NCI-H187 (cell line): Measurements from ENCODE around the gene TOMM7.
"Not testable (repeated sequence)": the region's sequence is repeated elsewhere in the genome, so short reads cannot be mapped to it uniquely, and the experiment has no call there.

Source experiments
- DNase-seq, 2 experiments: peaks; one replicate each; lab custom pipeline; 2025; lab: John Stamatoyannopoulos, UW

TOMM7 gene

DNA sequence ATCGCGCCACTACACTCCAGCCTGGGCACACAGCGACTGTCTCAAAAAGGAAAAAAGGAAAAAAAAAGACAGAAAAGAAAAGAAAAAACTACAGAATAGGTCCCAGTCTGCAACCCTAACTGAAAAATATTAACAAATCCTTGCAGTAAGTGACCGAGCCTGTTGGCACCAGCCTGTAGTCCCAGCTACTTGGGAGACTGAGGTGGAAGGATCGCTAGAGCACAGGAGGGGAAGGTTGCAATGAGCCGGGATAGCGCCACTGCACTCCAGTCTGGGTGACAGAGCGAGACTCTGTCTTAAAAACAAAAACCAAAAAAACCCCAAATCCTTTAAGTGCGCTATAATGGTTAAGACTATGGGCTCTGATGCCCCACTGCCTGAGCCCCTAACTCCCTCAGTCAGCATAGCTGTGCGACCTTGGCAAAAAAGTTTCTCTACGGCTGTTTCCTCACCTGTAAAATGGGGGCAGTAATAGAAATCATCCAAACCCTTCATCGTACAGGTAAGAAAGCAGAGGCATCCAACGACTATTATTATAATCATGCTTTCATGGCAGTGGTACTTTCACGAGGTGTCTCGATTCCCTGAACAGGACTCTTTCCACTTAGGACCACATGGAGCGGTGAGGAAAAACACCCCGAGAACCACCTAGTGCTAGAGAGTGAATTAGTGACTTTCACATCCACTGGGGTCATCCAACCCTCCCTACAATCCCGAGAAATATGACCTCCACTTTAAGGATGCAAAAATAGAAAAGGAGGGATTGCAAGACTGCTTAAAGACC lies 755 bp downstream of the TOMM7 start:
- DNase-seq: no peak

DNA sequence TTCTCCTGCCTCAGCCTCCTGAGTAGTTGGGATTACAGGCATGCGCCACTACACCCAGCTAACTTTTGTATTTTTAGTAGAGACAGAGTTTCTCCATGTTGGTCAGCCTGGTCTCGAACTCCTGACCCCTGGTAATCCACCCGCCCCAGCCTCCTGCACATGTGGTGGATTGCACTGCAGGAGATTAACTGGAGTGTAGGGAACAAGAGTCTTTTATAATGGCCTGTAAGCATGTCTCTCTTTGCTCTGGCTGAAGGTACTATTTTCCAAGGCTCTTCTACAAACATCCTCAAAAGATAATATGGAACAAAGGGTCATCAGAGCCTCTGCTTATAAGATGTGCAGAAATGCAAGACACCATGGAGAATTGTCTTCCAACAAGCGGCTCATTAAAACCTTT lies 3.2 kb downstream of the TOMM7 start:
- DNase-seq: no peak

DNA sequence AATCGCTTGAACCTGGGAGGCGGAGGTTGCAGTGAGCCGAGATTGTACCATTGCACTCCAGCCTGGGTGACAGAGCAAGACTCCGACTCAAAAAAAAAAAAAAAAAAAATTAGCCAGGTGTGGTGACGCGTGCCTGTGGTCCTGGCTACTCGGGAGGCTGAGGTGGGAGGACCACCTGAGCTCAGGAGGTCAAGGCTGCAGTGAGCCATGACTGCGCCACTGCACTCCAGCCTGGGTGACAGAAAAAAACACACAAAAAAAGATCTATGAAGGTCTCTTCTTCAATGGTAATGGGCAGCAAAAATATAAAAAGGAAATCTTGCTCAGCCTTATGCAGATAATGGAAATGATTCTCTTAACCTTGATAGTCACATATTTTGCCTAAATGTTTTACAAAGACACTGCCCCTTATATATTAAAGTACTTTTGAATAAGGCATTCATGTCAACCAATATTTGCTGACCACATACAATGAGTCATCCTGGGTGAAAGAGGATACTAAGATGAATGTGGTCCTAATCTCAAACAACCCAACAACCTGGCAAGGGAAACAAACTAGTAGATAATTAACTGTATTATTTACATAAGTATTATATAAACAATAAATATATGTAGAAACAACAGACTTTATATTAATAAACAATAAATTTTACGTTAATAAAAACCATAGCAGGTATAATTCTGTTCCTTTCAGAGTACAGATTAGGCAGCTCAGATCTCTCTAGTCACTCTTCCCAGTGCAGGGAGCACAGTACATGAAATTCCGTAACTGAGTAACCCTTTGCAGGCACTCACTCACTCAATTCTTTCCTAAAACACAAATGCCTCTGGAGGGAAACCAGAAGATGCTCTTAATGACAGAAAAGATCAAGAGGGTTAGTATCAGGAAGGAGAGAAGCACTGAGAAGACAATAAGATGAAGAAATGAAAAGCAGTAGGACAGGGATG lies 8.1 kb downstream of the TOMM7 start:
- no peak for DNase-seq

DNA sequence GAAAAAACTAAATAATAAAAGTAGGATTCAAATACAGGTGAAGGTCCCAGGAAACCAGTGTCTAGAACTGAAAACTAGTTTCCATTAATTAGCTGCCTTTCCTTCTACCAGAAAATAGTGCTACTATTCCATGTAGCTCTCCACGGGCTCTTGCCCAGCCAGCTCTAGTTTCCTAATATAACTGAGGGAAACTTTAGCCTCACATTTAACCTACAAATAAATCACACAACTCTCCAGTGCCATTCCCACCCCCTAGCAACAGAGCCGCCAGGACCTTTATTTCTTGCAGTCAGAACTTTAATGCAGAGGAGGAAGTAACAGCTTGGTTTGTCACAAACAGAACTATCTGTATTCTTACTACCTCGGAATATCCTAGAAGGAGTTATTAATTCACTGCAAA lies 10.3 kb downstream of the TOMM7 start:
- no peak for DNase-seq

DNA sequence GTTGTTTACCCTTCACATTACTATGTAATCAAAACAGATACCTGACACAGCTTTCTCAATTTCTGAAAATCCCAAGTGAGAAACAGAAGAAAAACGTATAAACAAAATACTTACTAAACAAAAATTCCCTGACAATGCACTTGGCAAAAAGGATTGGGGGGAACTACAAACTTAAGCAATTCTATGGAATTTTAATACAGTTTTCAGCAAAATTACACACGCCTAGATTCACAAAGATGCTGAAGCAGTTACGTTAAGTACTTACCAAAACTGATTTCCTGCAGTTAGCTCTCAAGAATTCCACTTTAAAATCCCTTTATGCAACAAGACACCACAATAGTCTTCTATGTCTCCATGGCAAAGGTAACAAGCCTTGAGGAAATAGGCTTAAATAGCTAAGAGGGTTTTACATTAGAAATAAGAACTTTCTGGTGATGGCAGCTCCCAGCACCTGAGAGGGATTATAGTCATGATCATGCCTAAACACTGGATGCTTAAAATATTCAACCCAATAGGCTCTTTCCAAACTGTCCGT lies 10.8 kb downstream of the TOMM7 start:
- no peak for DNase-seq

DNA sequence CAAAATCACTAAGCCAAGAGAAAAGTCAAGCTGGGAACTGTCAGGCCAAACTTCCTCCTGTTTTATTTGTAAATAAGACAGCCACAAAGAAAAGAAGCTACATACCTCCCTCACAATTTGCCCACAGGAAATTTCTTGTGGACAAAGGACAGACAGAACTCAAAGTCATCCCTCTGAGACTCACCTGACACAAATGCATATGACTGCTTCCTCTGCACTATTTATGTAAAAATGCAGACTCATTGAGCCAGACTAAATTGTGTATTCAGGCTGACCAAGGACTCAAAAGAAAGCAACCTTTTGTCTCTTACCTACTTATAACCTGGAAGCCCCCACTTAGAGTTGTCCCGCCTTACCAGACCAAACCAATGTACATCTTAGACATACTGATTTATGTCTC lies 11.8 kb downstream of the TOMM7 start:
- no peak for DNase-seq

DNA sequence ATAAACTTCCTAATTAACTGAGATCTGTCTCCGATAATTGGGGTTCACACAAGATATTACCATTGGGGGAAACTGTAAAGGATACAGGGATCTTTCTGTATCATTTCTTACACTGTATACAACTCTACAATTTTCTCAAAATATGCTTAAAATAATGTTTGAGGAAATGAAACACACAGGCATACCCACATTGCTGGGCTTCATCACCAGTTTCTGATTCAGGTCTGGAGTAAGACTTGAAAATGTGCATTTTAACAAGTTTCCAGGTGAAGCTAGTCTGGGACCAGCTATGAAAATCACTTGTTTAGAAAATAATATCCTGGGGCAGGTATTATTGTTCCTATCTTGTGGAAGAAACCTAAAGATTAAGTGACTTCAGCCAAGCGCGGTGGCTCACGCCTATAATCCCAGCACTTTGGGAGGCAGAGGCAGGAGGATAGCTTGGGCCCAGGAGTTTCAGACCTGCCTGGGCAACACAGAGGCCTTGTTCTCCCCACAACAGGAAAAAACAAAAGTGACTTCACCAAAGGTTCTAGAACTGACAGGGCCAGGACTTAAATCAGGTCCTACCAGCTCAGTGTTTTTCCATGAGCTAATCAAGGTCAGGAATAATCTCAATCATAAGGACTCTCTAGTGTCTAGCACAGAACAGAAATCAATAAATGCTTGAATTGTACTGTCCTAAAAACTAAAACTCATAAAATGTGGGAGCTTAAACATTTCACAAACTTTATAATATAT lies 12.6 kb downstream of the TOMM7 start:
- DNase-seq: no peak

DNA sequence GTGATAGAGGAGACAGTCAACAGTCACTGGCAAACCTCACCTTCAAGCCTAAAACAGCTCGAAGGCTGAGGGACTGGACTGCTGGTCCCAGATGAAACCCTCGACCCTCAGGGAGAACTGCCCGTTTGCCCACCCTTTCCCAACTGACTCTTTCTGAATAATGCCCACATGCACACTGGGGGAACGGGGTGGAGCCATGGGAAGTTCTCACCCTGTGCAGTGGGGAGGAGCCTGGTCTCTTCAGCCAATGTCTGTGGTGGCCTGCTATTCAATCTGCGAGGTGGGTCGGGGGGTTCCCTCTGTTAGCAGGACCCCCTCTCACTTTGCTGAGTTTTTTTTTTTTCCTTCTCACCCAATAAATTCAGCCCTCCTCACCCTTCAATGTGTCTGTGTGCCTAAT lies 14.5 kb downstream of the TOMM7 start:
- DNase-seq: no peak

DNA sequence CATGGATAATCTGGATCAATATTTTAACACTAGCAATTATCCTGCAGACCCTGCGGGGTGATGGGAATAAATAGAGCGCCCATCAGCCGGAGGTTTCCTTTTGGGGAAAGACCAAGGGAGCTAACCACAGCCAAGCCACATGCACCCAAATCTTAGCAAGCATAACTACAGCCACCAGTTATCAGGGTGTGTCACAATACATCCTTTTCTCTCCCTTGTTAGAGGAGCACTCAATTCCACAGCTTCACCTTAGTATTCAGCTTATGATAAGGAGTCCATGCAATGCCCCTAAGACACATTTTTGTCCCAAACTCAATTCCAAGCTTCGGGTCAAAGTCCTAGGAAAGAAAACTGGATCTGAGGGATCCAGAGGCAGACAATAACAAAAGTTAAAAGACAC lies 15.9 kb downstream of the TOMM7 start:
- no peak for DNase-seq

DNA sequence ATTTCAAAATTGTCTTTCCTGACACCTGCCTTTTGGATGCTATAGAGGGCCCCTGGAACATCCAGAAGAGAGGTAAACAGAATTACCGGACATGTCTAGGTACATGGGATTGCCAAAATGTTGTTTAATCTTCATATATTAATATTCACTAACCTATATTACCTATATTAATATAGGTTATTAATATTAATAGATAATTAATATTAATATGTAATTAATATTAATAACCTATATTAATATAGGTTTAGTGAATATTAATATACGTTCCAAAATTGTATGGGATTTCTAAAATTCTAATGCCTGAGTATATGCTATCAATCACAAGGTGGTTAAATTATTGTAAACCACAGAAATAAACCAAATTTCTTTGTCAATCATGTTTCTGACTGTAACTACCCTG lies 17.4 kb downstream of the TOMM7 start:
- no peak for DNase-seq

DNA sequence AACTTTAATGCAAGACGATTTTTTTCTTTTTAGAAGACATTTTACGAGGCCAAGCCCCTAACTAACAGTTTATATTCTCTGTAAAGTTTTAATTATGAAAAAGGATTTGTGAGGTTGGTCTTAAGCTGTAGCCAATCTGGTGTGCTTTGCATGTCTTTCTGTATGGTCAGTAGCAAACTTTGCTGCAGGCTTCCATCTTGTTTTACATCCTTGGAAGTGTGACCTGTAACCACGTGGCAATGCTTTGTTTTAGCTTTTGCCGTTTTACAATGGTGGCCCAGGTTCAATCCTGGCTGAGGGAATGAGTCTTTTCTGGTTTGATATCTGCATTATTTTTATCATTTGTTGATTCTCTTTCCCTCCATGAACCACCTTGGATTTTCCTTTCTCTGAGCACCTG lies 19.8 kb downstream of the TOMM7 start:
- not testable (repeated sequence) for DNase-seq

DNA sequence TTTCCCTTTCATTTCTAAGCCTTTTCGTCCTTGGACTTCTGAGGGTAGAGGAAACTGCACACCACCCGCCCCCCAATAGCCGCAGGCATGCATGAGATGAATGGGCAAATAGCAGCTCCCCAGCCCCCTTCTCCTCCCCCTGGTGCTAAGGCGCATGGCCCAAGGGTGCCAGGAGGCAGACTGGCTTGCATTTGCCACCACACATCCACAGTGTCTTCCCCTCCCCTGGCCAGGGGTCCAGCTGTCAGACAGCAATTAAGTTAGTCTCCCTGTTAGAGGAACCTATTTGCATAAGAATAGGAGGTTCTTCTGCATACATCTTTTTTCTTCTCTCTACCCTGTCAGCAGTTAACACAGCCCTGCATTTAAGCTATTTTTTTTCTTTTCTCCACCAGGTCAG lies 20.2 kb downstream of the TOMM7 start:
- DNase-seq: no peak

DNA sequence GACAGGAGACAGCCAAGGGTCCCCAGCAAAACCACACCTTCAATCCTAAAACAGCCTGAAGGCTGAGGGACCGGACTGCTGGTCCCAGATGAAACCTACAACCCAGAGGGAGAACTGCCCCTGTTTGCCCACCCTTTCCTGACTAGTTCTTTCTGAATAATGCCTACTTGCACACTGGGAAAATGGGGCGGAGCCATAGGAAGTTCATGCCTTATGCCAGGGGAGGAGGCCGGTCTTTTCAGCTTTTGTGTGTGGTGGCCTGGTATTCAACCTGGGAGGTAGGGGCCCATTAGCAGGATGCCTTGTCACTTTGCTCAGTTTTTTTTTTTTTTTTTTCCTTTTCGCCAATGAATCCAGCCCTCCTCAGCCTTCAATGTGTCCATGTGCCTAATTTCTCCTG lies 20.7 kb downstream of the TOMM7 start:
- DNase-seq: no peak

DNA sequence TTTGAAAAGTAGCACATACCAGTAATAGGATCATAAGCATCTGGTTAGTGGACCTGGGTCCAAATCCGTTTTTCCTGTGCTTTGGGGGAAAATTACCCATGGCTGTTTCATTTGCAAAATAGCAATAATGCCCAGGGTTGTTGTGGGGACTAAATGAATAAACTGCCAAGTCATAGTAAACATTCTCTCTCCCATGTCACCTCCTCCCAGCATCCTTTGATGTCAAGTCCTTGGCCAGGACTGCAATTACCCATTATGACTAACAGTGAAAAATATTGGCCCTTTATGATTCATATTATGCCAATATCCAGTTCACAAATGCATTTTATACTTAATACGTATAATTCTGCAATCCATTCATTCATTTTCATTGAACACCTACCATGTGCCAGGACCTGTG lies 23.0 kb downstream of the TOMM7 start:
- DNase-seq: no peak

DNA sequence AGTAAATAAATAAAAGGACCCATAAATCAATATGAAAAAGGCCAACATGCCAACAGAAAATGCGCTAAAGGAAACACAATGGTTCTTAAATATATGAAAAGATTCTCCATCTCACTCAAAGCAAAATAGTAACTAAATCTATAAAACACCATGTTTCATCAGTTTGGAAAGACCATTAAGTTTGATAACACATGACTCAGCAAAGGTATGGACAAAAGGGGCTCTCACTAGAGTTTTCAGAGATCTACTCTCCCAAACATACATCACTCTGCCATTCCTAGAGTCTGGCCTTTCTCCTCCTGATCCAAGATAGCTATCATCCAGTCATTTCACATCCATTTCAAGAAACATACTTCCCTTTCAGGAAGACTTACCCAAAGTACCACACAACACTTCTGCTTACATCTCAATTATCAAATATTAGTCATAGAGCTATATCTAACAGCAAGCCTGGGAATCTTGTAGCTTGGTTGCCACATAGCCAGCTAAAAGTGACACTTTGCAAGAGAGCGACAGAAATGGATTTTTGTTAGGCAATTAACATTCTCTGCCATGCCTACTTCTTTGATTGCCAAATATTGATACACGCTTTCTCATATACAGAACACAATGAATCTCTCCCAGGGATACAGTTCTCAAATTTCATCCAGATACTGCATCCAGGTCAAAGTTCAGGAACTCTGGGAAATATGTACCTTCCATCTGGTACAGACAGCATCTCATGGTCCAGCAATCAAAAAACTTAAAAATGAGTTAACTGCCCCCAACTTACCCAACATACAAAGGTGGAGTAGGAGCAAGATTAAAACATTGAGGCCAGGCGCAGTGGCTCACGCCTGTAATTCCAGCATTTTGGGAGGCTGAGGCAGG lies 28.8 kb downstream of the TOMM7 start:
- DNase-seq: no peak

DNA sequence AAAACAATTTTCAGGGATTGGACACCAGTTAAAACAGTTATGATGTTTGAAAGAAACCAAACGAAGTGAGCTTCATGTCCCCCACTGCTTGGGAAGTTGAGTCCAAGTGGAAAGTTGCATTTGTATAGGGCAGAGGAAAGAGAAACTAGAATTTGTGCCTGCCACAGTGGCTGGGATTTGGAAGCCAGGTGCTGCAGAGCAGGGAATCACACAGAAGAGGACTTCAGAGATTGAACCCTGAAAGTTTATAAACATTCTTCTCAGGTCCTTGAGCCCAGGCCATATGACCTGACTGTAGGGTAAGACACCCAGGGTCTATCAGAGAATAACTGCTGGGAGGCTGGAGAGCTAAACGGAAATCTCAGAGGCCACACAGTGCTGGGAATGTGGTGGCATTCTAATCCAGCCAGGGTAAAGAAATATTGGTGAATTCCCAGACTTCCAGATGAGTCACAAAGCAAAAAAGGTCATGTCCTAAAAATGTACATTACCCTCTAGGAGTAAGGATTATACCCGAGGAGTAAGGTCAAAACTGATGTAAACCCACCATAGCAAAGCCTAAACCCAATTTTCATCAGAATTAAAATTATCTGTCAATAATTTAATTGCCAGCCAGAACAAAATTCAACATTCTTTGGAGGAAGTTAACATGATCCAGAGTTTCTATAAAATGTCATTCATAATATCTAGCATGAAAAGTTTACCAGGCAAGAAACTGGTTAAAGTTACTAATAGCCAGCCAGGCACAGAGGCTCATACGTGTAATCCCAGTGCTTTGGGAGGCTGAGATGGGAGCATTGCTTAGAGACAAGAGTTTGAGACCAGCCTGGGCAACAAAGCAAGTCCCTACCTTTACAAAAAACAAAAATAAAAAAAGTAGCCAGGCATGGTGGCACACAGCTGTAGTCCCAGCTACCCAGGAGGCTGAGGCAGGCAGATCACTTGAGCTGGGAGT lies 31.2 kb downstream of the TOMM7 start:
- DNase-seq: no peak

DNA sequence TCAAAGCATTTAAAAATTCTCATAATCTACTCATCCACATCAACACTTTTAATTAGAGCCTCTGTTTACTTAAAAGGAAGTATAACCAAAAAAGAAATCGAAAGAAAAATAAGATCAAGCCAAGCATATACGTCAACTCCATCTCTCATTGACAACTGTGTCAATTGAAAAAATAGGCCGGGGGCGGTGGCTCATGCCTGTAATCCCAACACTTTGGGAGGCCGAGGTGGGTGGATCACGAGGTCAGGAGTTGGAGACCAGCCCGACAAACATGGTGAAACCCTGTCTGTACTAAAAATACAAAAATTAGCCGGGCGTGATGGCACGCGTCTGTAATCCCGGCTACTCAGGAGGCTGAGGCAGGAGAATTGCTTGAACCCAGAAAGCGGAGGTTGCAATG lies 32.0 kb downstream of the TOMM7 start:
- not testable (repeated sequence) for DNase-seq

DNA sequence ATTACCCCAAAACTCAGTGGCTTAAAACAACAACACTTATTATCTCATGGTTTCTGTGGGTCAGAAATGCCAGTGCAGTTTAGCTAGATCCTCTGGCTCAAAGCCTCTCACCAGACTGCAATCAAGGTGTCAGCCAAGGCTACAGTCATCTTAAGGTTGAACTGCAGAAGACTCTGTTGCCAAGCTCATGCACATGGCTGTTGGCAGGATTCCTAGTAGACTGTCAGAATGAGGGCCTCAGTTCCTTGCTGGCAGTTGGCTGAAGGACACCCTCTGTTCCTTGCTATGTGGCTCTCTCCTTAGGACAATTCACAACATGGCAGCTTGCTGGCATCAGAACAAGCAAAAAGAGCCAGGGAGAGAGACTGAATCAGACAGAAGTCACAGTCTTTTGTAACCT lies 34.7 kb downstream of the TOMM7 start:
- DNase-seq: no peak

DNA sequence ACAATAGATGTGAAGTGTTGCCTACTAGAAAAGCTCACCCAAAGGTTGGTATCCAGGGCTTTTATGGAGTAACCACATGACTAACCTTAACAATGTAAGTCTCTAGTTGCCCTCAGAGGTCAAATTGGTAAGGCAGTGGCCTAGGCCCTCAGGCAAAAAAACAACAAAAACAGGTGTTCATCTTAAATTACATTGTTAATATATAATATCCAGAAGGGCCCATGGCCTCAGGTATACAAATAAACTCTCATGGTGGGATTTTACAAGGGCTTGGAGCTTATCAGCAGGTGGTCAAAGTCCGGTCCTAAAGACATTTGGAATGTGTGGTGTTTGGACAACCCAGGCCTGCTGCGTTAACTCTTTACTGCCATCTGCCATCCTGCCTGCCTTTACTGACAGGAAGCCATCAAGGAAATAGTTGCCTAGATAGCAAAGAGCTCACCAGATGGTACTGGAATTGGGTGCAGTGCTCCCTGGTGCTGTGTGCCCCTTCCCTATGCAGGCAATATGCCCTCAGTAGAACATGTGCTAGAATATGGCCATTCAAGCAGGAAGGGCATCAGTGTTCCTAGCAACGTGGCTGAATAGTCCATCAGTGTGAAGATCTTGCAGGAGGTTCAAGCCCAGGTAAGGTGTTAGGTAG lies 36.2 kb downstream of the TOMM7 start:
- DNase-seq: no peak

DNA sequence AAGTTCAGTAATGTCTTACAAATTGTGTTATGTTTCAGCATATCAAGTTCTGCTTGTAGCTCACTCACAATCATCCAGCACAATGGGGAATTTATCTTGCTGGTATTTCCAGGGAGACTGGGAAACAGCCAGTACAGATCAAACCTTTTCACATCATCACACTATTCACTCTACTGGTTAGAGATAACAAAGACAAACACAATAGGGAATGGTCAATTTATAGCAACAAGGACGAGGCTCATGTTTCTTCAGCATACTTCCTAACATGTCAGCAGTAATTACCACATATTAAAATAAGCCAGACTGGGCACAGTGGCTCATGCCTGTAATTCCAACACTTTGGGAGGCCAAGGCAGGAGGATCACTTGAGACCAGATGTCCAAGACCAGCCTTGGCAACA lies 38.3 kb downstream of the TOMM7 start:
- no peak for DNase-seq
